ENCODE measurements around the gene IL31RA.
A peak's percentile ranks its signal among the peaks of the same experiment; 100 is the strongest.

IL31RA gene

DNA sequence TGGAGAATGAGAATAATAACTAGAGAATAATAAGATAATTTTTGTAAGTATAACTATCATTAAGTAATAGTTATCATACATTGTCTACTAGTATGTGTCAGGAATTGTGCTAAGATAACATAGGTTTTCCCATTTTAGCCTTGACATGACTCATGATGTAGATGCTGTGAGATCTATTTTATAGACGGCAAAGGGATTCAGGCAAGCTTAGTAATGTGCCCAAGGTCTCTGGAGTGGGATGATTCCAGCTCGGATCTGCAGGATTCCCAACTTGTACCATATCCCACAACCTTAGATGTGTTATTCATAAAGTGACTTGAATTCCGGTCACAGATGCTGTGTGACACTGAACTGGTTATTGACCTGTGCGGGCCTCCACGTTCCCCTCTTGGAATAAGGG, 51.5 kb downstream of the IL31RA start:
- DNase-seq (ENCODE audit: low spot score) = no peak

DNA sequence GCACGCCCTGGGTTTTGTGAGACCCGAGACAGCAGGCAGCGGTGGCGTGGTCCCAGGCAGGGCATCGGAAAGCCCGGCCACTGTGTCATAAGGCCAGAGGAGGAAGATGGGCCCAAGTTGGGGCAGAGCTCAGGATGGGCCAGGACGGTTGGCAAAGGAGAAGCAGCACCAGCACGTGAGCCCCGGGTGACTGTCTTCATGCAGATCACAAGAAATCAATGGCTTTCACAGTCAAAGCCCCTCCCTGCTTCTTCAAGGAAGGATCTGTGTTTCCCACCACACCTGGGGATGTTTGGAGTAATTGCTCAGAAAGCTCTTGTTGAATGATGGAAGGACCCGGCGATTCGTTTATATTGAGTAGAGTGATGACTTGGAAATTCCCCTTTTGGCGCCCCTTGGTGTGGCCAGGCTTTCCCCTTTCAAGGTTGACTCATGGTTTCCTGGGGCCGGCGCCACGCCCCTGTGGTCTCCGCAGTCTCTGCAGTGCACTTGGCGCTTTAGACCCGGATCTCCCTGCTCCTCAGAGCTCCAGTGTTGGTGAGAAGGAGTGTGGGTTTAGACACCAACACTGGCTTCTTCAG, 52.1 kb downstream of the IL31RA start:
- no peak for DNase-seq (ENCODE audit: low spot score)

DNA sequence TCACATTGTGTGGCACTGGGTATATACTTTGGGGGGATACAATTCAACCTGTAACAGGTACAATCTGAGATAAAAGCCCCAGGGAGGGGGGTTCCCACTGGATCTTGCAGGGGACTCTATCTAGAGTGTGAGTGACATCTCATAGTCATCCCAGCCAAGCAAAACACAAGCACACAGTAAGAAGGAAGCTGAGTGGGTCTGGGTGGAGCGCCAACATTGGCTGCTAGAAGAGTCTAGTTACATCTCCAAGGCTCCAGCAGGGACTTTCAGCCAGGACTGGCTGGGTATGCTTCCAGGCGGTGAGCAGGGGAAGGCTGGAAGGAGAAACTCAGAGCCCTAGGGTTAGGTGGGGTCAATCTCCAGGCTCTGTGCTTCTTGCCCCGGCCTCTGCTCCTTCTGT, 53.0 kb downstream of the IL31RA start:
- DNase-seq (ENCODE audit: low spot score) = peak; percentile 61

DNA sequence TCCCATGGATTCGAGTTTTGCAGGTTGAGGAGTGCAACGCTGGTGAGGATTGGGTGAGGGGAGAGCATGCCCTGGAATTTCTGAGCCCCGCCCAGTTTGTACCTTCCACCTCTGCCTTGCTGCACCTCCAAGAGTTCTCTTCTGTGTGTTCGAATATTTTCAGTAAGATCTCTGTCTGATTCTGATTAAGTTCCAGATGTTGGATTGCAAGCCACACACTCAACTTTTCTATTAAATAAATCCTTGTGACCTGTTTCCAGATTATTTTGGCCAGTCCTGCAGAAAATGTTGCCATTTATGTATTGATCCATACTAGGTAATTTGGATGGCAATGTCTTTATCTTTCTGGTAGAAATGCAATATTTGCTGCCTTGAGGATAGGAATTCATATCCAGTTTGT, 54.1 kb downstream of the IL31RA start:
- no peak for DNase-seq (ENCODE audit: low spot score)

DNA sequence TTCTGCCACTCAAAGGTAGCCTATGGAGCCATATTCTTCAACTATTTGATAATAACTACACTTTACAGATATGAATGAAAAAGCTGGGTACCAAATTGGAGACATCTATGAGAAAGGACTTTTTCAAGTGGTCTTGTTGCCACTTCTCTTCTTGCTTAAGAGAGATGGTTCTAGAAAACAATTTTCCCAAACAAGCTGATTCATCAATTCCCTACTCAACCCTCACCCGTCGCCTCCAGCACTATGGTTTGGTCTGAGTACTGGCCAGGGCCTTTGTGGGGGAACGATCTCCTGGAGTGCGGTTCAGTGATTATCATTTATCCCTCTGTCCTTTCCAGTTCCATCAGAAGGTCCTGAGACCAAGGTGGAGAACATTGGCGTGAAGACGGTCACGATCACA, 56.8 kb downstream of the IL31RA start:
- no peak for DNase-seq (ENCODE audit: low spot score)

DNA sequence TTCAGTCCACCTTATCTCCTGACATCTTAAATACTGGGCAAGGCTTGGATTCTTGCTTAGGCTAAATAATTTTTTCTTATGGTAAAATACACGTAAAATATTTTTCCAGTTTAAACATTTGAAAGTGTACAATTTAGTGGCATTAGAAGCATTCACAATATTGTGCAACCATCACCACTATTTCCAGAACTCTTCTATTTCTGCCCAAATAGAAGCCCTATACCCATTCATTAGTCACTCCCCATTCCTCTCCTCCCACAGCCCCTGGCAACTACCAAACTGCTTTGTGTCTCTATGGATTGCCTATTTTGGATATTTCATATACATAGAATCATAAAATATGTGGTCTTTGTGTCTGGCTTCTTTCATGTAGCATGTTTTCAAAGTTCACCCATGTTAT, 57.6 kb downstream of the IL31RA start:
- no peak for DNase-seq (ENCODE audit: low spot score)

DNA sequence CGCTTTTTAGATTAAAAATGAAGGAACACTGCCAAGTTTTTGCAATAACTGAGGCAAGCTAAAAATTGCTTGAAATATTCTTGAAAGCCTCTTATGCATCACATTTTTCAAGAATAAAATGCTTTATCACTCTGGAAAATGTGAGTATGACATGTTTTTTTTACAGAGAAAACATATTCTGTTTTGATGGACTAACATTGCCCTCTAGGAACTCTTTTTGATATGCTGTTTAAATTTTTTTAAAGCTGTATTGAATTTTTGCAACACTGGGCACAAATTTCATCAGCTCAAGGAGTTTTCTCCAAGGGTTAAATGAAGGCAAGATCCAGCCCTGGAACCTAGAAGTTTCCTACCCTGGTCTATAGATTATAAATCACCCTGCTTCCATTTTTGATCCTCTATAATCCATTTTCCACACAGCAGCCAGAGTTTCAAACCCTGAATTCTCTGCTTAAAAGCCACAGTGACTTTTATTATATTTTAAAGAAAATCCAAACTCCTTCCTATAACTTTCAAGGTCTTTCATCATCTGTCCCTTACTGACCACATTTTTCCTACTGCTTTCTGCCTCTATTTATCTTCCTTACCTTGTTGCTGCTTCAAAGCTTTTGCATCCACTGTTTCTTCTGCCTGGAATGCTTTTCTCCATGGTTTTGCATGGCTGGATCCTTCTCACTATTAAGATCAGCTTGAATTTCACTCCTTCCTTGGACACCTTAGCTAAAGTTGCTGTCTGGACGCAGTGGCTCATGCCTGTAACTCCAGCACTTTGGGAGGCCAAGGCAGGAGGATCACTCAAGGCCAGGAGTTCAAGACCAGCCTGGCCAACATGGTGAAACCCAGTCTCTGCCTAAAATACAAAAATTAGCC, 60.9 kb downstream of the IL31RA start:
- no peak for DNase-seq (ENCODE audit: low spot score)

DNA sequence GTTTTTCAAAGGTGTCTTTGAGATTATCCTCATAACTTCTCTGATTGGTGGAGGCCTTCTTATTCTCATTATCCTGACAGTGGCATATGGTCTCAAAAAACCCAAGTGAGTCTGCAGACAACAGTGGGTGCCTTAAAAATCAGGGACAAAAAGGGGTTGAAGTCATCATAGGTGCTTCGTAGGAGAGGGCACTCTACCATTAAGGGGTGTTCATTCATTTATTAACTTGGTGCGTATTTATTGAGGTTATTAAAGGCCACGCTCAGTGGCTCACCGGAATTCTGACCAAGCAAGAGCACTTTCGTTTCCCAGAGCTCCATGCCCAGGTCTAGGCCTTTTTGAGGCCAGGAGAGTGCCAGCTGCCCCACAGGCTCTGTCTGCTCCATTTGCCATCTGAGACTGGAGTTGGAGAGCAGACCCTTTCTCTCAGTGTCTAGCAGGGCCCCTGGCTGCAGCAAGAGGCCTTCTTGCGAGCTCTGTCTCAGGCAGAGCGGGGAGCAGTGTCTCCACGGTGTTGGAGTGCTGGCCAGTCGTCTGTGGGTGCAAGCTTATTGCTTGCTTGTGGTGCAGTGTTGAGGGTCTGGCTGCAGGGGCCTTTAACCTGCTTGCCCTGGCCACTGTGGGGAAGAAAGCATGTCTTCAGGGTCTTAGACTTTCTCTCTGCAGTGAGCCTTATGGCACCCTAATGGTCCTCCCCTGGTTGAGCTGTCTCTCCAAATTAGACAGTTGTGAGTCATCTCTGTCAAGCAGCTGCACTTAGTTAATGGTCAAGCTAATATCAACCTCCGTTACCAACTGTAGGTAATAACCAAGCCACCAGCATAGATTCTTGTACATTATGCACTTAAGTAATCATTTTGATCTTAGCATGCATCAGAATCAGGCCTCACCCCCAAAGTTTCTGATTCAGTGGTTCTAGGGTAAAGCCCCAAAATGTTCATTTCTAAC, 62.6 kb downstream of the IL31RA start:
- no peak for DNase-seq (ENCODE audit: low spot score)

DNA sequence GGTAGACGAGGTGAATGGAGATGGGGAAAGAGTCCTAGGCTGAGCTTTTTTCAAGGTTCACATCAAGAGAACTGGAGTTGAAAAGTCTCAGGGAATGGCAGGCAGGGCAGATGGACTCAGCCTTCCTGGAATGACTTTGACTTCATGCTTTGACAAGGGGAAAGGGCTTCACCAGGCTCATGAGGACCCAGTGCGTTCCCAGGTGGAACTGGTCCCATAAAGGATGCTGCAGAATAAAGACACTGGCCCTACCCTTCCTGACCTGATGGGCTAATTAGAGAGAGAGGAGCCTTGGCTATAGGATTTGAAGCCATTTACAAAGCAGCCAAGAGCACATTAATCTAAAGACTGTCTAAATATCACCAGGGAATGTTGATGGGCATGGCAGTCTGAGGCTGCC, 63.8 kb downstream of the IL31RA start:
- DNase-seq (ENCODE audit: low spot score) = no peak

DNA sequence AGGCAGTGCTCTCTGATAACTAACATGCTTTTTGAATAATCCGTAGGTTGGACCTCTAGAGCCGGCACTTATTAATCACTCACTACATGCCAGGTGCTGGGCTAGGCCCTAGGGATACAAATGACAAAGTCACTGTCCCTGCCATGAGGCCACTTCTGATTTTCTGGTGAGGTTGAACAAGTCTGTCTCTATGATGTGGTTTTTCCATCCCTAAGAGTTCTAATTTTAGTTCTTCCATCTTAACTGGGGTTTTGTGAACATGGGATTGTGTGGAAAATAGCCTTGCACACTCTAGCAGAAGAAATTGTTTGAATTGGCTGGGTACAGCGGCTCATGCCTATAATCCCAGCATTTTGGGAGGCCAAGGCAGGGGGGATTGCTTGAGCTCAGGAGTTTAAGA, 64.6 kb downstream of the IL31RA start:
- DNase-seq (ENCODE audit: low spot score) = no peak

DNA sequence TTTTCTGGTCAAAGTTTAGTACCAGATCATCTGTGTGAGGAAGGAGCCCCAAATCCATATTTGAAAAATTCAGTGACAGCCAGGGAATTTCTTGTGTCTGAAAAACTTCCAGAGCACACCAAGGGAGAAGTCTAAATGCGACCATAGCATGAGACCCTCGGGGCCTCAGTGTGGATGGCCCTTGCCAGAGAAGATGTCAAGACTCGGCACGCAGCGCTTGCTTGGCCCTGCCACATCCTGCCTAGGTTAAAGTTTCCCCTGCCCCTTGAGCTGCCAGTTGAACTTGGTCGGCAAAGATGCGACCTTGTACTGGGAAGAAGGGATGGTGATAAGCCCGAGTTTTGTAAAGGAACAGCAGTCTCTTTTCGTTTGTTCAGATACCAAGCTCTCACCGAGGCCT, 65.8 kb downstream of the IL31RA start:
- DNase-seq (ENCODE audit: low spot score) = no peak

DNA sequence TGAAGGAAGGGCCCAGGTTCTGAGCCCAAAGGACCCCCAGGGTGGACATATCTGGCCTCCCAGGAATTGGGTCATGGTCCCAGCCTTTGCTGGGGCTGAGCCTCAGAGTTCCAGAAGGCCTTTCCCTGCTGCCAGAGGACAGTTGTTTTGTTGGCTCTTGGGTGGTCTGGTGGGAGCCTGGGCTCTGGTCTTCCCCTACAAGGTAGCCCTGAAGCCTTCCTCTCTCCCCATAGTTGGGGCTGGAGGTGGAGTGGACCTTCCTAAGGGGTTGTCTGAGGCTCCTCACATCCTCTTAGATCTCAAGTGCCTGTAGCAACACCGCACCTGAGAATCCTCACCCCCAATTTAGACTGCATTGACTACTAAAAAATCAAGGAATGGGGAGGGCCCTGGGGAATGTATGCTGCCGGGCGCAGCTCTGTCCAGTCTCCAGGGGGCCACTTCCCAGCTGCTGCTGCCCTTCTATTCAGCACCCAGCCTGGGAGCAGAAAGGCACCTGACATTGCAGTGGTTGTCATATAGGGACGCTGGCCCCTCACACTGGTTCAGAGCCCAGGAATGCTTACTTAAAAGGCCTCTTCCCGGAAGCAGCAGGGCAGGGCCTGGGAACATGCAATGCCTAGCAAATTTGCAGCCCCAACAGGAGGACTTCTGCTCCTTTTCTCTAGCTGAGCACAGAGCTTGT, 66.4 kb downstream of the IL31RA start:
- no peak for DNase-seq (ENCODE audit: low spot score)

DNA sequence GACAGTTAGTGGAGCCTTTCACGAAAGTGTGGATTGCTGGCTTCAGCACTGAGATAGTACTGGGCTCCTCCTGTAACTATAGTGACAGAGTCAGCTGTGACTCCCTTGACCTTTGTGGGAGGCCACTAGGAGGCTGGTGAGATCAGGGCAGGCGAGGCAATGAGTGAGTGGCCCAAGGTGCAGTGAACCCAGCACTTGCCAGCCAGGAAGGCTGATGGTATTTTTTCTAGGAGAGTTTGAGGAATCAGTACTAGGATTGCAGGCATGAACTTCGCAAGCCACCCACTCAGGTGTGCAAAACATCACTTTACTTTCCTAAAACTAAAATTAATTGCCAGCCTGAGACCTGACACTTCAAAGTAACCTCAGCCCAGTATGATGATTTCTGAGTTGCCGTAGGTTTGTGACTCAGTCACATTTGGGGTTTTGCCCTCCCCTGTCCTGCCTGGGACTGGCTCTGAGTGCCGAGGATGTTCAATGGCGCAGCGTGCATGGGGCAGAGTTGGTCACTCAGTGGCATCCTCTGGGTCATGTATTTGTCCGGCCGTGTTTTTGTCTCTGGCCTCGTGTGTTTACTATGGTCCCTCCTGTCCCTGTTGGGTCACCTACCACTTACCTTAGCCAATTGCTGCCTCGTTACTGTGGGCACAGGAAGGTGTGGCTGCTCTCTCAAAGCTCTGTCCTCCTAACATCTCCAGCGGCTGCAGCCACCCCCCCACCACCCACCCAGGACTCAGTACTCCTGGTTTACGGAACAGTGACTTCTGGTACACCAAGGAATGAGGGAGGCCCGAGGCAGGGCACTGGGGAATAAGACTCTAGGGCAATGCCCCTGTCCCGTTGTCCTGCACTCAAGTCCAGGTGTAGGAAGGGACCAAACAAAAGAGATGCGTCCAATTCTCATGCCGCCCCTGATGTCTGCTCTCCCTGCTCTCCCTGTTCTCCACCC, 67.2 kb downstream of the IL31RA start:
- peak; percentile 2 for DNase-seq (ENCODE audit: low spot score)

DNA sequence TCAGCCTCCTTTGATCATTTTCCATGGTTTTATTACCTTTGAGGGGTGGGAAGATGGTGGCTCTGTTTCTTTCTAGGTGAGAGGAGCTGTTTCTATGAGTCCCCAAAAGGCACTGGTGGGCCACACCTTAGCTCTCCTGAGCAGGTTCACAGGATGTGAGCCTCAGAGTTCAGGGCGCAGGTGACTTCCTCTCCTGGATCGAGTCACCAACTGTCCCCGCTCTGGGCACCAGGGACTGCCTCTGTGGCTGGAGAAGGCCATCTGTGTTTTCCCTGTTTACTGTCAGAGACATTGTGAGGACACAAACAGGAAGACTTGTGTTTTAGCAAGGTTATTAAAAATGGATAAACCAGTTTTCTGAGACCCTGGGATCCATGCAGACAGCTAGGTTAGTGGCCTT, 68.5 kb downstream of the IL31RA start:
- peak; percentile 2 for DNase-seq (ENCODE audit: low spot score)

DNA sequence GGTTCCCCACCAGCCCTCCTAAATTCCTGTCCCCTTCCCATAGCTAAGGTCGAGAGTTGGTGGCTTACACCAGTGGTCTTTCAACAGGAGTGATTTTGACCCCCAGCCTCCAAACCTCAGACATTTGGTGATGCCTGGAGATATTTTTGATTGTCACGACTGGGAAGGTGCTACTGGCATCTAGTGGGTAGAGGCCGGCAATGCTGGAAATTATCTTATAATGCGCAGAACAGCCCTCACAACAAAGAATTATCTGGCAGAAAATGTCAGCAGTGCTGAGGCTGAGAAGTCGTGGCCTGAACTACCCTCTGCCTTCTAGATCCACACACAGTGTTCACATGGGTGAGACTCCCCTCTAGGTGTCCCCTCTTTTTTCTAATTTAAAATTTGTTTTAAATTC, 69.6 kb downstream of the IL31RA start:
- peak; percentile 11 for DNase-seq (ENCODE audit: low spot score)

DNA sequence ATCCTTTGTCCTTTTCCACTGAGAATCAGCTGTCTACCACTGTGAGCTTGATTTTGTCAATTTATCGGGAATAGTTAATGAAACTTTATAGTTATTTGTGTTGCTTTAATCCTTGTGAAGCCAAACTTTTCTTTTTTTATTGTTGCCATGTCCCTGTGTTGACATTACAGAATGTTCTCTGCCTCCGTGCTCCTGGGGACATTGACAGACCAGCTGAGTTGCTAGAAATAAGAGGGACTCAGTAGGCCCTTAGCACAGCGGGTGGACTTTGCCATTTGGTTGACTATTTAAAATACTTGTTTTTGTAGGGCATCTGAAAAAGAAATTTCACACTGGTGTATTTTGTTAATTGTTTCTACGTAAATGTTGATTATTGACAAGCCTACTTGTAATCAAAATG, 70.5 kb downstream of the IL31RA start:
- DNase-seq (ENCODE audit: low spot score) = no peak

DNA sequence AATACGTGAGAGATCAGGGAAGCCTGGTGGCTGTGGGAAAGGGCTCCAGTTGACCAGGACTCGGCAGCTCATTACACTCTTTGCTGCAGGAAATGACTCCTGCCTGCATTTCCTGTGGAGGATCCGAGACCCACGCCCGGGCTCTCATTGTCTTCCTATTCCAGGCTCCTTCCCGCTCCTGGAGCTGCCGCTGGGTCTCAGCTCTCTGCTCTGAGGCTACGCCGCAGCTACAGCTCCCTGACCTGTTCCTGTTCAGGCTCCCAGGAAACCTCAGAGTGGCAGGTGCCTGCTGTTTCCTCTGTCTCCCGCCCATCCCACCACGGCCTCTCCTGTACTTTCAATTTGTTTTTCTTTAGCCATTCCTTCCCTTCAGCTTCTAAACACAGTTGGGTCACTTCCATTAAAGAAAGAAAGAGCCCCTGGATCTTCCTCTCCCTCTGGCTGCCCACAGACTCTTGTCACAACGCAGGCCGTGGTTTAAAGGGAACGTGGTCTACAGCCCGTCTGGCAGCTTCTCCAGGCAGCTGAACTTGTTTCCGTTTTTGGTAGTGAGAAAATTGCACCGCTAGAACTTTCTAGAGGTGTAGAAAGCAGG, 72.1 kb downstream of the IL31RA start:
- peak; percentile 58 for DNase-seq (ENCODE audit: low spot score)

DNA sequence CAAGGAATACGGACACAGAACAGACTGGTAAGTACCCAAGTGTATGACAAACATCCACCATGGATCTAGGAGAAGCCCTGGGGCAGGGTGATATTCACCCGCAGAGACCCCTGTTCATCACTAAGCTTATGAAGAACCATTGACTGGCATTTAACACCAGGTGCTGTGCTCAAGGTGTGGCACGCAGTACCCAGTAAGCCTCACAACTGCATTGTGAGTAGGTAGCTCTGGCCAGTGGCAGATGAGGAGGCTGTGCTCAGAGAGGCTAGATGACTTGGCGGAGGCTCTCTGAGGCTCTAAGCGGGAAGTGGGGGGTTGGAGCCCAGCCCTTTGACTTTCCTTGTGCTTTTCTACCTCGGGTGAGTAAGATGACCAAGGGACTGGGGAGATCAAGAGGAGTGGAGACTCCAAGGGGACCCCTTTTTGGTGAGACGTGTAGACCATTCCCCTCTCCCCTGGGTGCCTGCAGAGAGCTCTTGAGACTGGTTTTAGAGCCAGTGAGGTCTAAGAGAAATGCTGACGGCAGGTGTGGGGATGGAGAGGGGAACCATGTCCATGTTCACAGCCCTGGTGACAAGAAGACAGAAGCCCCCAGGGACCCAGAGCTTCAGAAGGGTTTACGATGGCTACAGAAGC, 72.8 kb downstream of the IL31RA start:
- DNase-seq (ENCODE audit: low spot score) = peak; percentile 6

DNA sequence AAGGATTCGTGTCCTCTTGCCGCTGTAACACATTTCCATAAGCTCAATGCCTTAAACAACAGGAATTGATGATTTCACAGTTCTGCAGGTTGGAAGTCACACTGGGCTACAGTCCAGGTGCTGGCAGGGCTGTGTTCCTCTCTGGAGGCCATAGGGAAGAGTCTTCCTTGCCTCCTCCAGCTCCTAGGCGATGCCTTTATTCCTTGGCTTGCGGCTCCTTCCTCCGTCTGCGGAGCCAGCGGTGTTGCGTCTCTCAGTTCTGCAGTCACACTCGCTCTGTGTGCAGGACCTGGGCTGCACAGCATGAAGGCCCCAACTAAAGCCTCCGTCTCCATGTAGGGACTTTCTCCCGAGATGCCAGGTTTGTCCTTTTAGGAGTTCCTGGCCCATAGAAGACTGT, 73.6 kb downstream of the IL31RA start:
- DNase-seq (ENCODE audit: low spot score) = no peak

DNA sequence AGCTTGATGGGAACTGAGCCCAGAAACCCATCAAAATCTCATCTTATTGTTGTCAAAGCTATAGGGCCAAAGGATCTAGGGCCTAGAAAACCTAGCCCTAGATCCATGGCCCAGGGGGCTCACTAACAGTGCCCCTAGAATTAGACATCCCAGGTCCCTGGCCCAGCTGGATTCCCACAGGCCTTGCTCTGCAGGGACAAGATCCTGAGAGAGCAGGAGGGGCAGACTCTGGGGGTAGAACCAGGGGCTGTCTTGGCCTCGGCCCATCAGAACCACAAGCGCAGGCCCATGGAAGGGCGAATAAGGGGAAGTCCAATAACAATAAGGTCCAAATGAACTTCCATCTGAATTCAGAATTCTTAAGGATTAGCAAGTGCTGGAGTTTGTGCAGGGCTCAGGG, 74.0 kb downstream of the IL31RA start:
- DNase-seq (ENCODE audit: low spot score) = no peak

Measured in AG20443 (cell line).